Fibroblast of lung (primary cell): Measurements from ENCODE around the gene NBEA. TPM values are rescaled to one million over a fixed set of nuclear protein-coding genes. Genes with fewer than 3 reads are reported as not detected.

Source experiments
- DNase-seq, 2 donors: peaks; one replicate each; pipeline versions ENCODE4 v3.0.0 to v3.0.0-alpha.2; 2010; ENCODE audit warnings: low read depth in 2 of 2
- H2AFZ ChIP-seq: 2 replicates; pipeline ENCODE4 v1.5.1; 2012; ENCODE audit warnings: low read length, control low read depth, inconsistent platforms
- H3K27ac ChIP-seq: 2 replicates; pipeline ENCODE4 v1.5.1; 2011; ENCODE audit warnings: low read length, control low read depth; ENCODE audit not compliant: insufficient read depth
- H3K27me3 ChIP-seq: 2 replicates; pipeline ENCODE4 v1.5.1; 2011; ENCODE audit warnings: mild to moderate bottlenecking, low read length; ENCODE audit not compliant: control insufficient read depth, insufficient read depth
- H3K36me3 ChIP-seq: 2 replicates; pipeline ENCODE4 v1.5.1; 2011; ENCODE audit warnings: low read length; ENCODE audit not compliant: control insufficient read depth, insufficient read depth
- H3K4me1 ChIP-seq: 2 replicates; pipeline ENCODE4 v1.5.1; 2011; ENCODE audit warnings: low read length; ENCODE audit not compliant: control insufficient read depth, insufficient read depth; ENCODE audit errors: extremely low read depth
- H3K4me2 ChIP-seq: 2 replicates; pipeline ENCODE4 v1.5.1; 2011; ENCODE audit warnings: low read length, control low read depth; ENCODE audit not compliant: insufficient read depth; ENCODE audit errors: extremely low read depth
- H3K4me3 ChIP-seq, 4 experiments: fragments of 200-600 bp in 1 of 4; sonication (generic) in 1 of 4; replicated peaks in 1 of 4; 2 replicates each; pipeline ENCODE4 v1.5.1; 2011 to 2016; ENCODE audit warnings: low read length in 4 of 4, low read depth in 3 of 4, mild to moderate bottlenecking in 3 of 4, control low read depth in 2 of 4, inconsistent platforms in 1 of 4, mixed read lengths in 1 of 4; ENCODE audit not compliant: insufficient read depth in 1 of 4; ENCODE audit errors: control extremely low read depth in 1 of 4
- H3K79me2 ChIP-seq: 2 replicates; pipeline ENCODE4 v1.5.1; 2012; ENCODE audit warnings: mild to moderate bottlenecking, low read length, inconsistent platforms; ENCODE audit not compliant: control insufficient read depth, insufficient read depth
- H3K9ac ChIP-seq: 2 replicates; pipeline ENCODE4 v1.5.1; 2011; ENCODE audit warnings: mild to moderate bottlenecking, low read length, control low read depth; ENCODE audit not compliant: insufficient read depth
- H3K9me3 ChIP-seq: 2 replicates; pipeline ENCODE4 v1.5.1; 2012; ENCODE audit warnings: low read depth, low read length; ENCODE audit not compliant: control insufficient read depth, insufficient read depth
- H4K20me1 ChIP-seq: 2 replicates; pipeline ENCODE4 v1.5.1; 2011; ENCODE audit warnings: low read length; ENCODE audit not compliant: control insufficient read depth, insufficient read depth; ENCODE audit errors: extremely low read depth
- CTCF ChIP-seq, 2 donors: IDR thresholded peaks in 1 of 2; conservative IDR thresholded peaks in 1 of 2; 1 replicate in 1 of 2; 2 replicates in 1 of 2; pipeline ENCODE4 v1.5.1; 2011 to 2012; ENCODE audit warnings: low read length in 2 of 2, control low read depth in 1 of 2, inconsistent platforms in 1 of 2, low read depth in 1 of 2, mild to moderate bottlenecking in 1 of 2
- EZH2 ChIP-seq: IDR thresholded peaks from 2 replicates; pipeline ENCODE4 v1.5.1; 2012; ENCODE audit warnings: low read length, control low read depth, mild to moderate bottlenecking; ENCODE audit errors: missing control alignments
- polyA plus RNA-seq, 2 donors: library from polyadenylated mRNA; depleted of rRNA in 1 of 2; stranded (reverse) in 1 of 2; unstranded in 1 of 2; fragments of >200 nt; gene quantifications; 2 replicates each; pipeline ENCODE4 v1.2.1, GENCODE V29; 2011 to 2012; ENCODE audit warnings: missing spikeins in 1 of 2
- total RNA-seq: library from RNA; depleted of rRNA; stranded (reverse); fragments of >200 nt; gene quantifications from 2 replicates; pipeline ENCODE4 v1.2.1, GENCODE V29; 2014

Gene NBEA
- total and polyA plus RNA-seq, 2 donors (not counting 1 experiment from before 2014, with no cell fraction given), result 3.6 to 7.8 TPM

GRCh38 chr13:35499196-35499662 lies 557.2 kb downstream of the NBEA start:
- H4K20me1 ChIP-seq, result no peaks in the 10 kb centered on the region
- no peak overlapping the region for H3K9ac ChIP-seq
- H2AFZ ChIP-seq, result no peak overlapping the region
- no peaks in the 10 kb centered on the region for H3K4me1 ChIP-seq
- H3K36me3 ChIP-seq, result no peaks in the 10 kb centered on the region
- no peaks in the 10 kb centered on the region for H3K27me3 ChIP-seq
- H3K9me3 ChIP-seq, result no peaks in the 10 kb centered on the region
- H3K79me2 ChIP-seq, result no peaks in the 10 kb centered on the region
- no peak overlapping the region for H3K27ac ChIP-seq
- H3K4me3 ChIP-seq, result no peak overlapping the region
- H3K4me2 ChIP-seq, result no peak overlapping the region
- DNase-seq, result no peak
- no peak for TF ChIP-seq CTCF (conservative IDR thresholded peaks at IDR 0.05 in 1 of 2, IDR thresholded peaks at IDR 0.05 in 1 of 2; ENCODE audit: low read depth in 1 of 2, low read length in 2 of 2)
- no peak for TF ChIP-seq EZH2

GRCh38 chr13:35499676-35500075 lies 557.6 kb downstream of the NBEA start:
- TF ChIP-seq CTCF (conservative IDR thresholded peaks at IDR 0.05 in 1 of 2, IDR thresholded peaks at IDR 0.05 in 1 of 2; ENCODE audit: low read depth in 1 of 2, low read length in 2 of 2) (no peak), EZH2 (no peak)
- Histone ChIP-seq H3K79me2 (no peaks in the 10 kb centered on the region), H3K27ac (no peak overlapping the region), H4K20me1 (no peaks in the 10 kb centered on the region), H3K4me2 (no peak overlapping the region), H2AFZ (no peak overlapping the region), H3K9me3 (no peaks in the 10 kb centered on the region), H3K9ac (no peak overlapping the region), H3K4me1 (no peaks in the 10 kb centered on the region), H3K27me3 (no peaks in the 10 kb centered on the region), H3K4me3 (no peak overlapping the region), H3K36me3 (no peaks in the 10 kb centered on the region)
- no peak for DNase-seq

- Histone ChIP-seq H3K4me2 (no peak overlapping the region), H3K4me3 (no peak overlapping the region), H2AFZ (no peak overlapping the region), H3K27ac (no peak overlapping the region), H3K27me3 (no peaks in the 10 kb centered on the region), H3K36me3 (no peaks in the 10 kb centered on the region), H3K9ac (no peak overlapping the region), H3K79me2 (no peaks in the 10 kb centered on the region), H3K9me3 (no peaks in the 10 kb centered on the region), H4K20me1 (no peaks in the 10 kb centered on the region), H3K4me1 (no peaks in the 10 kb centered on the region)
- TF ChIP-seq CTCF (conservative IDR thresholded peaks at IDR 0.05 in 1 of 2, IDR thresholded peaks at IDR 0.05 in 1 of 2; ENCODE audit: low read depth in 1 of 2, low read length in 2 of 2) (no peak), EZH2 (no peak)
- no peak for DNase-seq
These were observed 558.1 kb downstream of the NBEA start for GRCh38 chr13:35500144-35500543.
